K562 (cell line): ENCODE results near the gene THAP12. TPM values are rescaled to one million over a fixed set of nuclear protein-coding genes. Genes with fewer than 3 reads are reported as not detected.

Experiments
- ARID1B ChIP-seq: fragments of 450-650 bp; IDR thresholded peaks from 2 replicates; pipeline ENCODE4 v1.6.1; 2016; ENCODE audit warnings: antibody characterized with exemption, mild to moderate bottlenecking, inconsistent platforms
- DIDO1 ChIP-seq: fragments of 450-650 bp; IDR thresholded peaks from 2 replicates; pipeline ENCODE4 v1.6.1; 2016; ENCODE audit warnings: low read depth, missing biosample characterization, missing genetic modification characterization
- DPF2 ChIP-seq: fragments of 450-650 bp; IDR thresholded peaks from 2 replicates; pipeline ENCODE4 v1.6.1; 2016
- LEF1 ChIP-seq: fragments of 450-650 bp; IDR thresholded peaks from 2 replicates; pipeline ENCODE4 v1.6.1; 2016; ENCODE audit warnings: mild to moderate bottlenecking
- MBD1 ChIP-seq: fragments of 250-450 bp; sonication (Bioruptor Pico); IDR thresholded peaks from 2 replicates; pipeline ENCODE4 v1.8.0; 2022; ENCODE audit warnings: inconsistent platforms
- MECOM ChIP-seq: fragments of 250-450 bp; sonication (Bioruptor Pico); IDR thresholded peaks from 2 replicates; pipeline ENCODE4 v1.8.0; 2022; ENCODE audit warnings: inconsistent platforms
- MXI1 ChIP-seq: IDR thresholded peaks from 2 replicates; pipeline ENCODE4 v1.6.1; 2011; ENCODE audit warnings: low read depth, mild to moderate bottlenecking, improper control_type of control experiment, low read length
- RBBP5 ChIP-seq: fragments of 200-600 bp; sonication (generic); IDR thresholded peaks from 2 replicates; pipeline ENCODE4 v1.6.1; 2012; ENCODE audit warnings: borderline replicate concordance, mild to moderate bottlenecking, low read length, control low read depth, inconsistent platforms; ENCODE audit not compliant: insufficient read depth, poor library complexity, severe bottlenecking
- SIN3B ChIP-seq: fragments of 450-650 bp; IDR thresholded peaks from 2 replicates; pipeline ENCODE4 v1.6.1; 2017; ENCODE audit warnings: low read depth, mild to moderate bottlenecking, moderate library complexity
- ZBTB9 ChIP-seq: fragments of 450-650 bp; formaldehyde crosslinking; IDR thresholded peaks from 2 replicates; pipeline ENCODE4 v1.4.0; 2020; ENCODE audit warnings: mild to moderate bottlenecking, moderate library complexity
- ZNF324 ChIP-seq: fragments of 250-450 bp; sonication (Bioruptor Pico); IDR thresholded peaks from 2 replicates; pipeline ENCODE4 v1.4.0; 2020; ENCODE audit warnings: mild to moderate bottlenecking
- ZNF707 ChIP-seq: fragments of 250-450 bp; sonication (Bioruptor Pico); conservative IDR thresholded peaks from 2 replicates; pipeline ENCODE4 v1.8.0; 2022; ENCODE audit warnings: inconsistent platforms, mild to moderate bottlenecking, moderate library complexity
- polyA plus RNA-seq, 8 experiments: library from polyadenylated mRNA; depleted of rRNA in 4 of 8; stranded (reverse) in 5 of 8; unstranded in 3 of 8; fragments of >200 nt; fragmentation: Nextera tagmentation in 2 of 8; fragmentation: Illumina TruSeq in 1 of 8; extraction: Ambion mirVana in 2 of 8; extraction: Trizol in 1 of 8; gene quantifications; 2 replicates each; pipeline versions ENCODE4 v1.2.1 to v1.2.3, GENCODE V29; 2011 to 2014; ENCODE audit warnings: inconsistent platforms in 1 of 8, missing spikeins in 1 of 8
- total RNA-seq, 7 experiments: library from RNA; depleted of rRNA in 6 of 7; stranded (reverse); fragments of >200 nt in 6 of 7; fragmentation: Illumina TruSeq in 2 of 7; extraction: Trizol in 2 of 7; gene quantifications; 2 replicates each; pipeline versions ENCODE4 v1.2.1 to v1.2.3, GENCODE V29; 2011 to 2021; ENCODE audit warnings: low replicate concordance in 1 of 7
- TF ChIP-seq, protein P1 (sequence below): sonication (generic); formaldehyde crosslinking; IDR thresholded peaks from 2 replicates; pipeline ENCODE4 v1.8.1; 2022; ENCODE audit warnings: missing genetic modification reagents
- TF ChIP-seq, protein P2 (sequence below), 2 experiments: fragments of 450-650 bp; IDR thresholded peaks; 2 replicates each; pipeline ENCODE4 v1.6.1; 2016
- TF ChIP-seq, protein P3 (sequence below), 2 experiments: fragments of 150-350 bp in 1 of 2; IDR thresholded peaks; 2 replicates each; pipeline ENCODE4 v1.6.1; 2012 to 2016; ENCODE audit warnings: low read depth in 2 of 2, low read length in 2 of 2, mild to moderate bottlenecking in 1 of 2, moderate library complexity in 1 of 2

The THAP12 gene
- total and polyA plus RNA-seq, 9 of the 15 experiments (the other 6 are each of a cell fraction or from before 2014, with no cell fraction given): 28.1 to 103 (median 57.8) TPM

GRCh38 chr11:76380159-76380976, 564 bp downstream of the THAP12 start (continued):
- TF ChIP-seq, protein P1, sequence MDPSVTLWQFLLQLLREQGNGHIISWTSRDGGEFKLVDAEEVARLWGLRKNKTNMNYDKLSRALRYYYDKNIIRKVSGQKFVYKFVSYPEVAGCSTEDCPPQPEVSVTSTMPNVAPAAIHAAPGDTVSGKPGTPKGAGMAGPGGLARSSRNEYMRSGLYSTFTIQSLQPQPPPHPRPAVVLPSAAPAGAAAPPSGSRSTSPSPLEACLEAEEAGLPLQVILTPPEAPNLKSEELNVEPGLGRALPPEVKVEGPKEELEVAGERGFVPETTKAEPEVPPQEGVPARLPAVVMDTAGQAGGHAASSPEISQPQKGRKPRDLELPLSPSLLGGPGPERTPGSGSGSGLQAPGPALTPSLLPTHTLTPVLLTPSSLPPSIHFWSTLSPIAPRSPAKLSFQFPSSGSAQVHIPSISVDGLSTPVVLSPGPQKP (CRISPR knock-in tag): no peak
- TF ChIP-seq MXI1 (no peak), MECOM (CRISPR knock-in tag) (no peak), ZBTB9 (CRISPR knock-in tag) (no peak), MBD1 (CRISPR knock-in tag) (no peak), LEF1 (no peak), ZNF707 (CRISPR knock-in tag) (no peak), ZNF324 (CRISPR knock-in tag) (no peak), DIDO1 (tag) (no peak), SIN3B (0 out of 2 replicates have a peak, but pooled peaks have one; percentile 27), DPF2 (no peak), RBBP5 (peak; percentile 80), ARID1B (no peak)
- TF ChIP-seq, protein P2, sequence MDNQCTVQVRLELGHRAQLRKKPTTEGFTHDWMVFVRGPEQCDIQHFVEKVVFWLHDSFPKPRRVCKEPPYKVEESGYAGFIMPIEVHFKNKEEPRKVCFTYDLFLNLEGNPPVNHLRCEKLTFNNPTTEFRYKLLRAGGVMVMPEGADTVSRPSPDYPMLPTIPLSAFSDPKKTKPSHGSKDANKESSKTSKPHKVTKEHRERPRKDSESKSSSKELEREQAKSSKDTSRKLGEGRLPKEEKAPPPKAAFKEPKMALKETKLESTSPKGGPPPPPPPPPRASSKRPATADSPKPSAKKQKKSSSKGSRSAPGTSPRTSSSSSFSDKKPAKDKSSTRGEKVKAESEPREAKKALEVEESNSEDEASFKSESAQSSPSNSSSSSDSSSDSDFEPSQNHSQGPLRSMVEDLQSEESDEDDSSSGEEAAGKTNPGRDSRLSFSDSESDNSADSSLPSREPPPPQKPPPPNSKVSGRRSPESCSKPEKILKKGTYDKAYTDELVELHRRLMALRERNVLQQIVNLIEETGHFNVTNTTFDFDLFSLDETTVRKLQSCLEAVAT (IDR thresholded peaks at IDR 0.05): 0 out of 4 replicates have a peak, but pooled peaks of 1 of the 2 experiments have one; percentile 21
- TF ChIP-seq, protein P3, sequence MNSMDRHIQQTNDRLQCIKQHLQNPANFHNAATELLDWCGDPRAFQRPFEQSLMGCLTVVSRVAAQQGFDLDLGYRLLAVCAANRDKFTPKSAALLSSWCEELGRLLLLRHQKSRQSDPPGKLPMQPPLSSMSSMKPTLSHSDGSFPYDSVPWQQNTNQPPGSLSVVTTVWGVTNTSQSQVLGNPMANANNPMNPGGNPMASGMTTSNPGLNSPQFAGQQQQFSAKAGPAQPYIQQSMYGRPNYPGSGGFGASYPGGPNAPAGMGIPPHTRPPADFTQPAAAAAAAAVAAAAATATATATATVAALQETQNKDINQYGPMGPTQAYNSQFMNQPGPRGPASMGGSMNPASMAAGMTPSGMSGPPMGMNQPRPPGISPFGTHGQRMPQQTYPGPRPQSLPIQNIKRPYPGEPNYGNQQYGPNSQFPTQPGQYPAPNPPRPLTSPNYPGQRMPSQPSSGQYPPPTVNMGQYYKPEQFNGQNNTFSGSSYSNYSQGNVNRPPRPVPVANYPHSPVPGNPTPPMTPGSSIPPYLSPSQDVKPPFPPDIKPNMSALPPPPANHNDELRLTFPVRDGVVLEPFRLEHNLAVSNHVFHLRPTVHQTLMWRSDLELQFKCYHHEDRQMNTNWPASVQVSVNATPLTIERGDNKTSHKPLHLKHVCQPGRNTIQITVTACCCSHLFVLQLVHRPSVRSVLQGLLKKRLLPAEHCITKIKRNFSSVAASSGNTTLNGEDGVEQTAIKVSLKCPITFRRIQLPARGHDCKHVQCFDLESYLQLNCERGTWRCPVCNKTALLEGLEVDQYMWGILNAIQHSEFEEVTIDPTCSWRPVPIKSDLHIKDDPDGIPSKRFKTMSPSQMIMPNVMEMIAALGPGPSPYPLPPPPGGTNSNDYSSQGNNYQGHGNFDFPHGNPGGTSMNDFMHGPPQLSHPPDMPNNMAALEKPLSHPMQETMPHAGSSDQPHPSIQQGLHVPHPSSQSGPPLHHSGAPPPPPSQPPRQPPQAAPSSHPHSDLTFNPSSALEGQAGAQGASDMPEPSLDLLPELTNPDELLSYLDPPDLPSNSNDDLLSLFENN (IDR thresholded peaks at IDR 0.05; ENCODE audit: low read depth in 2 of 2, low read length in 2 of 2): no peak
